Measurements from ENCODE around the gene SHF.
A peak's percentile ranks its signal among the peaks of the same experiment; 100 is the strongest.

The SHF gene

DNA sequence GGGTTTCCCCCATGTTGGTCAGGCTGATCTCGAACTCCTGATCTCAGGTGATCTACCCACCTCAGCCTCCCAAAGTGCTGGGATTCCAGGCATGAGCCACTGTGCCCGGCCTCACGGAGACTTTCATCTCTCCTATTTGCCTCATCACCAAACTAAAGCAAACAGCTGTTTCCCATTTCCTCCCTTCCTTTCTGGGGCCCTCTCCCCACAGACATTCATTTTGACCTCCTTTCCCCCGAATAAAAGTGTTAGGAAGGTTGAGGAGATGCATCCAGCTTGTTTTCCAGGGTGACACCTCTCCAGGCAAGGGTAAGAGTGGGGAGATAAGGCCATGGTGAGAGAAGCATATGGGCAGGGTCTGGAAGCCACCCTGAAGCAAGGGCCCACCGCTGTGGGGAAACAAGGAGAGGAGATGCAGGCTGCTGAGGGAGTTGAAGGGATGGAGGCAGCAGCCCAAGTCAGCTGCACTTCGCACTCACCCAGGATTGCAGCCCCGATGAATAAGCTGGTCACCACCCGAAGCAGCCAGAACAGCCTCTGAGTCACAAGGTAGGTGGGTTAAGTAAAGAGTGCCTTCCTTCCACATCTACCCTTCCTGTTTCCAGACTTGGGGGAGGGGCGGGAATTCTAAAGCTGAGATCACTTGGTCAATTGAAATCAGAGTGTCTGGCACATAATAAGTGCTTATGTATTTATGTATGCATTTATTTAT is 65.9 kb downstream of the SHF start:
- DNase-seq, result no peak

DNA sequence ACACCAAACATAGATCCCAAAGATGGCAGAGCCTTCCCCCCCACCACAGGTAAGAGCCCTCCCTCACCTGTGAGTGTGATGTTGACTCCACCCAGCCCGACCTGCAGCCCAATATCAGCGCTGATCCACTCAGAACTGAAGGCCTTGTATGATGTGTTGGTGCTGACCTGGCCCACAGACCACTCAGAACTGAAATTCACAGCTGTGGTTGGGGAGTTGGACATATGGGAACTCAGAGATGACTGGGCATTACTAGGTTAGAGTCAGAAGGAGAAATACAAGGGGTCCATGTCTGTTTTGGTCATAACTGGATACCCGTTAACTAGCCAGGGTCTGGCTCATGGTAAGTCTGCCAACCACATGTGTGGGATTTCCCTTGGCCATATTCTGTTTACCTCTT is 66.7 kb downstream of the SHF start:
- DNase-seq, result no peak

DNA sequence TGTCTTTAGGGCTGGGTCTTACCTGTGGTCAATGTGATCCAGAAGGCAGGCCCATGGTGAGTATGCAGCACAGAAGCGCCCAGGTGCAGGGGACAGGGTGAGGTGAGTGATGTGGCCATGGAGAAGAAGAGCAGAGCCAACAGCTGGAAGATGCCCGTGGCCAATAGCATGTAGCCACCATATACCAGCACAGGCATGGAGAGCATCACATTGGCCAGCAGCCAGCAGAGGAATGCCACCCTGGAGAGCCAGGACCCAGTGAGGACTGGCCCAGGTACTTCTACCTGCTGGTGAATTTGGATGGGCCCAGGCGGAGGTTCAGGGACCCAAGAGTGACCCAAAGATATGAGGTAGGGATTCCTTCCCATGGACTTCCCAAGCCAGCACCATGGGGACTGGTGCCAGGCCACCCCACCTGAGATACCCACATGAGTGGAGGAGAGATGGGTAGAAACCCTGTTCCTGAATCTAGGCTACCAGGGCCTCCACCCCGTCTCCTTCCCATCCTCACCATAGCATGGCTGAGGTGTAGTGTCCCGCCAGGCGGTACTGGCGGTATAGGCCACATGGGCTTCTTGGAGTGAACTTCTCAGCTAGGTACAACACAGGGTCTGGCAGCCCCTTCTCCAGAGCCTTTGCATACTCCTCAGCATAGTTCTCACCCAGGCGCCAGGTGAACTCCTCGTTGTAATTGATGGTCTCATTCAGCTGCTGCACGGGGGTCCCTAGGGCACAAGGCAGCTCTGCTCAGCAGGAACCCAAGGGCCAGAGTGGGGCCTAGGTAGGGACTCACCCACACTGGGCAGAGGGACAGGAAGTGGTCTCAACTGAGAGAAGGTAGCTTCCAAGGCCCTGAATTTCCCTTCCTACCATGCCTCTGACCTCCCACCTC is 67.4 kb downstream of the SHF start:
- DNase-seq, result no peak

DNA sequence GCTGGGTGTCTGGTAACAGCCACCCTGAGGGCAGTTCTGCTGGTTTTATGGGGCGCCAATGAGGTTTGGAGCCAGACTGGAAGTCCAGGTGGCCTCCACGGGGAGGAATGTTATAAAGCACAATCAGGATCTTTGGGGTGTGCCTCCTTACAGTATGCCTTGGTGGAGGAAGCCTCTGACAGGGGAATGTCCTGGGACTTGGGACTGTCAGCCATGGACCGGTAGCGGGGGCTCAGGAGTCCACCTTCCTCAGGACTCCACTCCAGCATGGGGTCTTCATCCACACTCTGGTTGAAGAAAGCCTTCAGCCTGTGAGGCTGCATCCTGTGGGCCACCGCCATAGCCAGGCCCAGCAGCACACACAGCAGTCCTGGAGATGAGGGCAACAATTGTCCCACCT is 68.8 kb downstream of the SHF start:
- no peak for DNase-seq

DNA sequence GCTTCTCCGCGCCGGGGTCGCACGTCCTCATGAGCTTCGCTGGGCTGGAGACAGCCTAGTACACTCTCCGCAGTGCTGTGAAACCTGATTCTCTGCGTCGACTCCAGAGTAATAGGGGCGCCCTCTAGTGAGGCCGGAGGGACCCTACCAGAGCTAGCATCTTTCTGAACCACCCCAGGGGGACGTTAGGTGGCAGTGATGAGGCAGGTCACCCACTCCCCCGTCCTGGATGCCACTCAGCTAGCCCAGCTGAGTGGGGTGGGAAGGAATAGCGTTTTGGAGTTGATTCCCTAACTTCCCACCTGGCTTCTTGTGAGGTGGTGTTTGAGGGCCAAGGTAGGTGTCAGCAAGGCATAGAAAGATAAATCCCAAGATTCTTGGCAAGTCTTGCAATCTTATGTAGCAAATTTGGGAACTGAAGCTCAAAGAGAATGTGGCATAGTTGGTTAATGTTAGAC is 69.6 kb downstream of the SHF start:
- DNase-seq, result peak; percentile 56 to 80 (median 69)

DNA sequence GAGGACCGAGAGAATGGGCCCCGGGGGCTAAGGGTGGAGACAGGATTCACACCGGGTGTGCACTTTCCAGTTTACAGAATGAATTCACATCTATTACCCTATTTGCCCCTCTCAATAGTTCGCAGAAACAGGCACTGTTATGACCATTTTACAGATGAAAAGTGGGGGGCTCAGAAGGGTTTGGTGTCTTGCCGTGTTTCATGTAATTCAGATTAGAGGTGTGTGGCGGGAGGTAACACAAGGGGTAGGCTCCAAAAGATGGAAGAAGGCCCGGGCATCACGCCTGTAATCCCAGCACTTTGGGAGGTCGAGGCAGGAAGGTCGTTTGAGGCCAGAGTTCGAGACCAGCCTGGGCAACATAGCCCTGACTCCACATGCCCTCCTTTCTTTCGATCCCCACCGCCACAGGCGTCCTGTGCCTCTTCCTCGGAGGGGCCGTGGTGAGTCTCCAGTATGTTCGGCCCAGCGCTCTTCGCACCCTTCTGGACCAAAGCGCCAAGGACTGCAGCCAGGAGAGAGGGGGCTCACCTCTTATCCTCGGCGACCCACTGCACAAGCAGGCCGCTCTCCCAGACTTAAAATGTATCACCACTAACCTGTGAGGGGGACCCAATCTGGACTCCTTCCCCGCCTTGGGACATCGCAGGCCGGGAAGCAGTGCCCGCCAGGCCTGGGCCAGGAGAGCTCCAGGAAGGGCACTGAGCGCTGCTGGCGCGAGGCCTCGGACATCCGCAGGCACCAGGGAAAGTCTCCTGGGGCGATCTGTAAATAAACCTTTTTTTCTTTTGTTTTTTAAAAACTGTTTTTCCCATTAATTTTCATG is 70.2 kb downstream of the SHF start:
- no peak for DNase-seq

All from T-helper 1 cell (primary cell).